CD4-positive, alpha-beta T cell treated with Interferon alpha-2 for 1 hour (primary cell): ENCODE data around the gene MVD.
A peak's percentile ranks its signal among the peaks of the same experiment; 100 is the strongest.

Source experiments
- DNase-seq, 2 donors: peaks; one replicate each; pipeline ENCODE4 v3.0.0-alpha.2; 2020 to 2022

MVD gene

DNA sequence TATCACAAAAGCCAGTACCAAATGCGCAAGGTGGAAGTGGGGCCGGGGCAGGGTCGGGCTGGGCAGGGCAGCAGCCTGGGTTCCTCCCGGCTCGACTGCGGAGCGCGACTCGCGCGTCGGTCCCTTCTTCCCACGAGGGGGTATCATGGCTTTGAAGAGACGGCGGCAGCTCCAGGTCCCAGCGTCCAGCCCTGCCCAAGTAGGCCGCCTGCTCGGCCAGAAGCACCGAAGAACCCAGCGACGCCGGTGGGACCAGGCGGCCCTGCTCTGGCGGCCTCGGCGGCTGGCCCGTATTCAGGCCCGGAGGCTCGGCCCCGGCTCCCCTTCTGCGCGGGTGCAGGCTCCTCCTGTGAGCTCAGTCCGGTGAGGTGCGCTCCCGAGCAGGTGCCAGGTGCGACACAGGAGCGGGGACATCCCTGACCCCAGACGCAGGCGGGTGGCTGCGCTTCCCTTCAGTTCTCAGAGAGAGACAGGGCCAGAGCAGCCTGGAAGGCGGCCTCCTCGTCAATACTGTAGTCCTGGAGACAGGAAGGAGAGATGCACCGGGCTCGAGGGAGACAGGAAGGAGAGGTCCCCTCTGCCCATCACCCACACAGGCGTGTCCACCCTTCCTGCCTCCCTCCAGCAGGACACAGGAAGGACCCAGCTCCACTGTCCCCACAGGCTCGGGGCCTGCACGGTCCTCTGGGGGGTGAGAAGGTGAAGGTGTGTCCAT, 34.4 kb upstream of the MVD start:
- no peak for DNase-seq

DNA sequence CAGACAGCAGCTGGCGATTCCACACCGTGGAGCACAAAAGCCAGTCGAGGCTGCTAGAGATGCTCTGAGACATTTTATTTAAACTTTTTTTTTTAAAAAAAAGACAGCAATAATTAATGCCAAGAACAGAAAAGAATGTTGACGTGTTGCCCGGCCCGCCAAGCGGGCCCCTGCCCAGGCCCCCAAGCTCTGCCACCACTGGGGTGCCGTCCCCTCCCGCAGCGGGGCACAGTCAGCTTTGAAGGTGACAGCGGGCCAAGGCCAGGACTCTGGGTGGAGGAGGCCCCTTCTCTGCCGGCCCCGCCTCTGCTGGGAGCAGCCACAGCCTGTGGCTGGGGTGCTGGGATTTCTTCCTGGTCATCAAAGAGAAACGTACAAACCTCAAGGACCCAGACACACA, 33.5 kb upstream of the MVD start:
- no peak for DNase-seq

DNA sequence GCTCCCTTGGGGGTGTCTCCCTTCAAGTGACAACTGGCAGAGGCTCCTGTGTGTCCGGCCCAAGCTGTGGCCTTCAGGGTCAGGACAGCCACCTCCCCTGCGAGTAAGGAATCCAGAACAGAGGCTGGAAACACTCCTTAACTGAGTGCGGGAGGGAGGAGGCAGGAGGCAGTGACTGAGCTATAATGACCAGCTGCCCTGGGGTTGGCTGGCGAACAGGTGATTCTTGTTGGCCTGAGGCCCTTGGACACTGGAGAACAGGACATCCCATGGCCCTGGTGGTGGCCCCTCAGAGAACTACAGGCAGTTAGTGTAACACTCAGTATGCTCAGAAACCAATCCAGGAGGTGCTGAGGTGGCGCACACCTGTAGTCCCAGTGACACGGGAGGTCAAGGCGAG, 32.9 kb upstream of the MVD start:
- no peak for DNase-seq

DNA sequence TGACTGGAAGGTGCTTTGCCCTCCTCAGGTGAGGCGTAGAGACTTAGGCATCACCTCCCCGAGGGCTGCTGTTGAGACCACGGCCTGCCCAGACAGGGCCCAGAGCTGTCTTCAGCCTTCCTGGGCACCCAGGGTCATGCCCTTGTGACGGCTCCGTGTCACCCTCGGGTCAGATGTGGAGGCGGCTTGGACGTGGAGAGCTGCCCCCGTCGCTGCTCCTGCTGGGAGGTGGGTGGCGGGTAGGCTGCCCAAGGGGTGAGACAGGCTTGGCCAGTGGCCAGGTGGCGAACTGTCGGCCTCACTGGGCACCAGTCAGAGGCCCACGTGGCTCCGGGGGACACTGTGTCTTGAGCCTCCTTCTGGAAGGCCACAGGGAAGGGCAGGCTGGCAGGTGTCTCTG, 32.3 kb upstream of the MVD start:
- DNase-seq = no peak

DNA sequence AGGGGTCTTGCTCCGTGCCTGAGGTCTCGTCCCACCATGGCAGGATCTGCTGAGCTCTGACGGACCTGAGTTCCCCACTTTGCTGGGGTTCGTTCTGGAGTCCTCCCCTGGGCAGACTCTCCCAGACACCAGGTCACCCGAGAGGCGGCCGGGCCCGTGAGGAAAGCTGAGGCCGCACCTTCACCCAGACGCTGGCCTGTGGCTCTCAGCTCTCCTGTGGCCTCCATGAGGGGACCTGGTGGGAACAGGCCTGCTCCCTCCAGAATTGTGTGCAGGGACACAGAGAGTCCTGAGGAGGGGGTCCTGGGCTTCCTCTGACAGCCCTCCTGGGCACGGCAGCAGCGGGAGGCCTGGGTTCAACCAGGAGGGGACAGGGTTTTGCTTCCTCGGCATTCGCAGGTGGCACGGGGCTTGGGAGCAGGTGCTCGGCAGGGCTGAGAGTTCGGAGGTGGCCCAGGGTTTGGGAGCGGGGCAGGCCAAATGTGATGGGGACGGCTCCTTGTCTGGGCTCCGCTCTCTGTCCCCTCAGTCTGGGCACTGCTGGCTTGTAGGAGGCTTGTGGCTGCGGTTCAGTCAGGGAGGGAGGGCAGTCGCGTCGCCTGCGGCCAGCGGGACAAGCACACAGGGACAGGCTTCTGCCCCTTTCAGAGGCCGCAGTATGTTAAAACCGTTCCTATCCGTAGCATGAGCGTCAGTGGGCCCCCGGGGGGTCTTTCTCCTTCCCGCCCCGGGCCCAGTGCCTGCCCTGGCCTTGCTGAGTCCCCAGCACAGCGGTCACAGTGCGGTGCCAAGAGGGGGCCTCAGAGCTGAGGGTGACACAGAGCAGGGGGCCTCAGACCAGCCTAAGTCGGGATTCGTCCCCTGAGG, 31.6 kb upstream of the MVD start:
- no peak for DNase-seq

DNA sequence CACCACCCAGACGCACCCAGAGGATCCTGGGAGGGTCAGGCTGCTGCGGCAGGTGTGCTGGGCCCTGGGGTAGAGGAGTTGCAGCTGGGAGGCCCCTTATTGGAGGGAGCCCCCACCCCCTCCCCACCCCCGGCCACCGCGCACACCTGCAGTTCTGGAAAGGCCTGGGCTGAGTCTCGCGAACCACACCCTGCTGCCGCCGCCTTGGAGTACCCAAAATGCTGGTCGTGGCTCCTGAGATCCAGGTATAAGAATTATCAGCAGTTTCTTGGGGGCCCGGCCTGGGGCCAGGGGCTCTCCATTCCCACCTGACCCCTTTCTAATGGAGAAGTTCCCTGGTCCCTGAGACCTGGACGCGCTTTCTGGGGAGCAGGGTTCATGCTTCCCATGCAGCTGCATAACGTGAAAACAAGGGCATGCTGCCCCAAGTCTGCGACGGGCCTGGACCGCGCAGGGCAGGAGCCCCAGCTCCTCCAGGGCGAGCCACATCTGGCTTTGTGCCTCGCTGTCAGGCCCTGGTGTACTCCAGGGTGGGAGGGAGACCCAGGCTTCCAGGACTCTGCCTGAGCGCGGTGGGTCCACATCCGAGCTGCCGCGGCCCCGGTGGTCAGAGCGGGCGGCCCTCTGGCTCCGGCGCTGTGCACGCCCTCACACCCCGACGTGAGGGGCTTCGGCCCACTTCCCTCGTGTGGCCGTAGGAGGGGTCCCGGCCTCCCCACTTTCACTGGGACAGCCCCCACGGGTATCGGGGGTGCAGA, 30.7 kb upstream of the MVD start:
- DNase-seq = no peak

DNA sequence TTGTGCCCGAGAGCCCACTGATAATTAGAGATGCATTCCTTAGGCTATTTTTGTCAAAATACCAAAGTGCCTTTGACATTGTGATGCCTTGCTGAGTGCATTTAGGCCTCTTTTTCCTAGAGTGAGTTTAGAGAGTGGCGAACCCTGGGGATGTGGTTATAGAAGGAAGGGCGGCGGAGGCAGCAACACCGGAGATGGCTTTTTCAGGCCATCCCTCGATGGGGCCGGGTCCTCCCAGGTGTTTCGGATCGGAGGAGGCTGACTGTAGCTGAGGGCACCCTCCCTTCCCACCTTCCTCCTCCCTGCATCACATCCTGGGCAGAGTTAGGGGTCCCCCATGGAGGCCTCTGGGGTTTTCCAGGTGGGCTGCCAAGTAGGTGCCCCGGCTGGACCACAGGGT, 30.0 kb upstream of the MVD start:
- no peak for DNase-seq

DNA sequence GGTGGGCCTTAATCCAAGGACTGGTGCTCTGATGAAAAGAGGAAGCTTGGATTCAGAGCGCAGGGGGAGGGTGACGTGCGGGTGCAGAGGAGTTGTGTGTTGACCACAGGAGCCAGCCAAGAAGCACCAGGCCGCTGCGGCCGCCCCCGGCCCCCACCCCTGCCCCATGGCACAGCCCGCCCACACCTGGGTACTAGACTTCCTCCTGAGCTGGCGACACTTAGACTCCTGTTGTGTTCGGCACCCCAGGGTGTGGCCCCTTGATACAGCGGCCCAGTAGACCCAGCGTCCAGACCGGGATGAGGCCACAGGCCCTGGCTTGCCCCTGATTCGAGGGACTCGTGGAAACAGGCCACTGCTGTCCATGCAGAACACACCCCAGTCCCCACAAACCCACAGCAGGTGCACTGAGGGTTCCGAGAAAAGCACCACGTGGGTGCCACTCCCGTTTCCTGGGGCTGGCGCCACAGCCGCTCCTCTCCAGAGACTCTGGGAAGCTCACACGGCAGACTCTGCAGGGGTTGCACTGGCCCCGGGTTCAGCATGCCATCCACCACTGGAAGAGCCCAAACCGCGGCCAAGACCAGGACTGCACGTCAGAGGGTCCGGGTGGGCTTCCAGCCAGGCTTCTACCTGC, 29.2 kb upstream of the MVD start:
- DNase-seq = peak; percentile 56 to 59

DNA sequence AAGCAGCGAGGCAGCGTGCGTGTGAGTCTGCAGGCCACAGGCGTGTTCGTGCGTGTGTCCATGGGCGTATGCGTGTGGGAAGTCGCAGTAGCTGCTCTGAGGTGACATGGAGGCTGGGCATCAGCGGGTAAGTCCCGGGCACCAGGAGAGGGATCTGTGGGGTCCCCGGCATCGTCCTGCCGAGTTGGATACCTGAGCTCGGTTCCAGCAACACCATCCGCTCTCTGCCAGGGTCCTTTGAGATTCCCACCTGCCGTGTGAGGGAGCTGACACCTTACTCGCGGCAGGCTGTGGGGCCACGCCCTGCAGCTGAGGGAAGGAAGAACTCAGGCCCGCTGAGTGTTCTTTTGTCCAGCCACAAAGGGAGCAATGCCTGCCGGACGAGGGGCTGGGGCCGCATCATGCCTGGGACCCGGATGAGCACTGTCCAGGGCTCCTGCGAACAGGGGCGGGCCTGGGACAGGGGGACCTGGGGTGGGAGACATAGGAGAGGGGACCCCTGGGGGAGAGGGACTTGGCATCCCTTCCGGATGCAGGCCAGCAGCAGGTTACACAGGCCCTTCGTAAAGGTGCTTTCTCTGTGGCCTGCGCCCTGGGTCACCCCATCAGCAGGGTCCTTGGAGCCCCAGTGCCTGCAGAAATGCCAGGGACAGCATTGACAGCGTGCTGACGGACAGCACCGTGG, 28.4 kb upstream of the MVD start:
- no peak for DNase-seq

DNA sequence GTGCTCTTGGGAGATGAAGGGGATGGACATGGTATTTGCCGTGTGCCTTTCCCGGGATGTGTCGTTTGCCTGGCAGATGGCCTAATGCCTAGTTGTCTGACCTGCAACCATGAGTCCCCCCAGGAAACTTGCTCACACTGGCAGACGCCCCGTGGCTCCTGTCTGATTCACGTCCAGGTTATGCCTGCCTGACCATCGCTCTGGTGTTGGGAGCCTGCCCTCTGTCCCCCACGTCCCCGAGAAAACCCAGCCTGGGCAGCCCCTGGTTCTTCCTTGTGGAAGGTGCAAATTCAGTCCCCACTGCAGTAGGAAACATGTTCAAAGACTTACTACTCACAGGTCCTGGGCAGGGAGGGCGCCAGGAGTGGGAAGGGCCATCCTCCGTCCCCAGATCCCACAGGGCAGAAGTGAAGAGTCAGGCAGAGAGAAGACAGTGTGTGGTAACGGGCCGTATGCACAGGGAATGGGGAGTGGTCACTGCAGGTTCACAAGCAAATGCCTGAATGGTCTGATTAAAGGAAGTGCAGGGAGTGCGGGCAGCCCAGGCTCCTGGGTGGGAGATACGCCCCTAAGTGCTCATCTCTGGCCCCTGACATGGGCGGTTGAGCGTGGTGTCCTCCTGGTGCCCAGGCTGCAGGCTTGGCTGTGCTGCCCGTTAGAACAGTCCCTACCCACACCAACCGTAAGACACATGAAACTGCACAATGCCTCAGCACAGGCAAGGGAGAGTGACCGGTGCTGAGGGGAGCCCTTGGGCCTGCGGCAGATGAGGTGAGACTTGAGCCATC, 27.6 kb upstream of the MVD start:
- DNase-seq = no peak

DNA sequence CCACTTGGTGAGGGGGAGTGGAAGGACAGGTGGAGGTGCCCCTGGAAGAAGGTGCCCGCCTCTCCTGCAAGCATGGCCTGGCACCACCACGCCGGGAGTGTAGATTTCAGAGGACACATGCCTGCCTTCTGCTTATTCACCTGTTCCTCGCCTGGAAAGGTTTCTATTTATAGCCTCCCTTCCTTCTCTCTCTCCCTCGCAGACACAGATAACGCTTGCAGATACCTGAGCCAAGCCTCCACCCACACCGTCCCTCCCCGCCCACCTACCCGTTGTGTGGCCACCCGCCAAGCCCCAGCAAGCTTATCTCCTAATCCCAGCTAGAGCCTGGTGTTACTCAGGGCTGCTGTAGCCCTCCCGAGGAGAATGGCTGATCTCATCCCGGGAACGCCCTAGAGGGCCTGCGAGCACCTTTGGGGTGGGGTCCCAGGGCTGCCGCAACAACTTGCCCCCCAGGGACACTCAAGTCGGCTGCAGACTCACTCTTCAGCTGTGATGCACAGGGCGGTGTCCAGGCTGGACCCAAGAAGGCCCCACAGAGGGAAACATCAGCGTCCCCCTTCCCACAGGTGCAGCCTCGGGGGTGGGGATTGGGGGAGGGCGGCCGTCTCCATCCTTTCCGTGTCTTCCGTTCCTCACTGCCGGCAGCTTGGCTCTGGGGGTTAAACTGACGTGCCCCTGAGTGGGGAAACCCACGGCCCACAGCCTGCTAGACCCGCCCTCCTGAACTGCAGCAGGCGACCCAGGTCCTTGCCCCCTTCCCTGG, 25.3 kb upstream of the MVD start:
- no peak for DNase-seq

DNA sequence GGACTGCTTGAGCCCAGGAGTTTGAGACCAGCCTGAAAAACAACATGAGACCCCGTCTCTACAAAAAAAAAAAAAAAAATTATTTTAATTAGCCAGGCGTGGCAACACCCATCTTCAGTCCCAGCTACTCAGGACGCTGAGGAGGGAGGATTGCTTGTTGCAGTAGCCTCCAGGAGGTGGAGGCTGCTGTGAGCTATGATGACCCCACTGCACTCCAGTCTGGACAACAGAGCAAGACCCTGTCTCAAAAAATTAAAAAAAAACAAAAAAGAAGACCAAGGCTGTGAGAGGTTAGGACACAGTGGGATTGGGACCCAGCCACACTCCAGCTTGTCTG, 24.8 kb upstream of the MVD start:
- DNase-seq = no peak

DNA sequence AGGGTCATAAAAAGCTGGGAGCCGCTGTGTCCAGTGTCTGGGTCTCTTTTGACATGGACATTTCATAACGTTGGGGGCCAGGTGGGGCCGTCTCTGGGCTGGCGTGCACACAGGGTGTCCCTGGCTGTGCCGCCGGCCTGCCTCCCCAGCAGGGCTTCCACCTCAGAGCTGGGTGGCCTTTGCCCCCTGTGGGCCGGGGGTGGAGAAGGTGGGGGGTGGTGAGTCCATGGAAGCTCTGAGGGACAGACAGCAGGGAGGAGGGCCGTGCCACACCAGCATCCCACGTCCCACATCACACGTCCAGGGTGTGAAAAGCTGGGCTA, 24.3 kb upstream of the MVD start:
- DNase-seq = no peak

DNA sequence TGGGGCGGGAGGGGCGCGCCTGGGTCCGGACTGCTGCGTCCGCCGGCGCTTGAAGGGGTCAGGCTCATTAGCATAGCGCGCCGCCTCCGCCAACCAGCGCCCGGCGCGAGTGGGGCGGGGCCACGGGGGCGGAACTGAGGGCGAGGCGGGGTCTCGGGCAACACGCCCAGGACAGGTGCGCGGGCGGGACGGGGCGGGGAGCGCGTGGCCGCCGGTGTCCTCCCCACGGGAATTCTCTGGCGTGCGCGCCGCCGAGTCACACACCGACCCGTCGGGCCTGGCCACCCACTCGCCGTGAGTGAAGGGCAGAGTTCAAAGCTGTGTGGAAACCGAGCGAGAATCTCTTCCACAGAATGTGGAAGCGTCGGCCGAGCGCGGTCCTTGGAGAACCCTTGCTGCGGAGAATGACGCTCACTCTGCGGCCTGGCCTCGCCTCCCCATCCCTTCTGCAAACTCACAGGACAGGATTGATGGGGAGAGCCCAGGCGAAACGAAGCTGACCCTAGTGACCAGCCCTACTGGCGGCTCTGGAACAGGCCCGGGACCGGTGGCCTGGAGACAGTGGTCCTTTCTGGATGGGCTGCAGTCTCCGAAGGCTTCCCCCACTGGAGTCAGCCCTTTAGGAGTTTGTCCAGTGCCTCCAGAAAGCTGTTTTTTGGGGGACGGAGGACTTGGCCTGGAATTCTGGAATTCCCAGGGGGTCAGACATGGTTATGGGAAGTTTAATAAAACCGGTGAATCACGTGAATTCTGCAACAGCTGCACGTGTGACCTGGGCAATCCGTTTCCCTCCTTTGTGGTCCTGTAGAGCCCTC, 23.8 kb upstream of the MVD start, which contains the start of gene SNAI3:
Gene SNAI3 (minus strand): TSS at position 69 of the 815 bp plus-strand sequence. CDS start 101 bp downstream, outside the sequence.
- peak; percentile 81 to 88 for DNase-seq

DNA sequence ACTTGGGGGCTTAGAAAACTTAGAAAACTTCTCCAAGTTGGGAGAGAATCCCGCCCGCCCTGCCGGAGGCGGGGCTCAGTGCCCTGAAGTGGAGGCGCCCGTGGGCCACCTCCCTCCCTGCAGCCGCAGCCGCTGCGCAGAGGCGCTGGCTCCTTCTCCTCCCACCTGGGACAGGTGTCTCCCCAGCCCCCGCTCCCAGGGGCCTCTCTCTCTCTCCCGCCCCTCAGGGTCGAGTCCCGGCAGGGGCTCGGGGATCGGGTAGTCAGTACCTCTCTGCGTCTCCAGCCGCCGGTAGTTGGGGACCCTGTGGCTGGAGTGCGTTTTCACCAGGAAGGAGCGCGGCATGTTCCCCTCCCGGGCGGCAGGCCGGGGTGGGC, 23.2 kb upstream of the MVD start:
- DNase-seq = no peak

DNA sequence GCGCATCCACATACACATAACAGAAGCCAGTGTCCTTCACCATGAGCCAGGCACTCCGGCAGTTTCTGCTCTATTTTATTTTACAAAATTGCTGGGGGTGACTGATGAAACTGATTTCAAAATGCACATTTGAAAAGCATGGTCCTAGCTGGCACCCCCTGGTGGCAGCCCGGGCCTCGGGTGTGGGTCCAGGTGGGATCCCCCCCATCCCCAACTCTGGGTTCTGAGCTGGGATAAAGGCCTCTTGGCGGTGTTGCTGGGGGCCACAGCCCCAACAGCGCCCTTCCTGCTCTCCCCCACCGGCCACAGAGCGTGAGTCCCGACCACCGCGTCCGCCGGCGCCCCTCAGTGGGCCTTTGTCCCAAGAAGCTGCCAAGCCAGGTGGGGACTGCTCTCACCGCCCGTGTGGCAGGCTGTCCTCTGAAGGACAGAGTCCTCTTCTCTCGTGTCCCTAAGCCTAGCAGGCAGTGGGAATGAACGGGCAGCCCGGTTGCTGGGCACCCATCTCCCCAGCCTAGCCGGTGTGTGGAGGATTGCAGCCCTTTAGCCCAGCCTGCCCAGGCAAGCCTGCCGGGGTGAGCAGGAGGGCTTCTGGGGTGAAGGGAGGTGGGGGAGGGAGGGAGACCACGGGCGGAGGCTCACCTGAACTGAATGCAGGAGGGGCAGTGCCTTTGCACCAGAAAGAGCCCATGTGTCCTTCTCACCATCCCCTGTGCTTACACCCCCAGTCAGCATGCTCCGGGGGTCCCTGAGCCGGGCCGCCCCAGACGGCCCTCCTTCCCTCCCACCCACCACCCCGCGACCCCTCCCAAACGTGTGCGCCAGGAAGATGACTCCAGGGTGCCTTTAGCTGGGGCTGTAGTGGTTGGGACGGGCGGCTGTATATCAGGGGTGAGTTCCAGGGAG, 22.5 kb upstream of the MVD start:
- DNase-seq = peak; percentile 52 to 62

DNA sequence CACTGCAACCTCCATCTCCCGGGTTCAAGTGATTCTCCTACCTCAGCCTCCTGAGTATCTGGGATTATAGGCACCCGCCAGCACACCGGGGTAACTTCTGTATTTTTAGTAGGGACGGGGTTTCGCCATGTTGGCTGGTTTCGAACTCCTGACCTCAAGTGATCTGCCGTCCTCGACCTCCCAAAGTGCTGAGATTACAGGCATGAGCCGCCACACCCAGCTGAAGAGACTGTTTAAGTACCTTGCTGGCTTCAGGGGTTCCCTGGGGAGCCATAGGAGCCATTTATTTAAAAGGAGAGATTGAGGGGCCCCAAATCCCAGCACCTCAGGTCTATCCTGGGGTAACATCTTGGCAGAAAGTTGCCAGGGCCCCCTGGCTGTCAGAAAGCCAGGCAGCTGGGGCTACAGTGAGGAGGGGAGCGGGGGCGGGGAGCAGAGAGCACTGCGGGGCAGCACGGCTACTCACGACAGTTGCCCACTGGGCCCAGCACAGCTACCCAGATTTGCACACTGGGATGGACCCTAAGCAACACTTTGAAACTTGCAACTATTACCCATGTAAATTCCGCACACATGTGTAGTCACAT, 21.8 kb upstream of the MVD start:
- DNase-seq = no peak

DNA sequence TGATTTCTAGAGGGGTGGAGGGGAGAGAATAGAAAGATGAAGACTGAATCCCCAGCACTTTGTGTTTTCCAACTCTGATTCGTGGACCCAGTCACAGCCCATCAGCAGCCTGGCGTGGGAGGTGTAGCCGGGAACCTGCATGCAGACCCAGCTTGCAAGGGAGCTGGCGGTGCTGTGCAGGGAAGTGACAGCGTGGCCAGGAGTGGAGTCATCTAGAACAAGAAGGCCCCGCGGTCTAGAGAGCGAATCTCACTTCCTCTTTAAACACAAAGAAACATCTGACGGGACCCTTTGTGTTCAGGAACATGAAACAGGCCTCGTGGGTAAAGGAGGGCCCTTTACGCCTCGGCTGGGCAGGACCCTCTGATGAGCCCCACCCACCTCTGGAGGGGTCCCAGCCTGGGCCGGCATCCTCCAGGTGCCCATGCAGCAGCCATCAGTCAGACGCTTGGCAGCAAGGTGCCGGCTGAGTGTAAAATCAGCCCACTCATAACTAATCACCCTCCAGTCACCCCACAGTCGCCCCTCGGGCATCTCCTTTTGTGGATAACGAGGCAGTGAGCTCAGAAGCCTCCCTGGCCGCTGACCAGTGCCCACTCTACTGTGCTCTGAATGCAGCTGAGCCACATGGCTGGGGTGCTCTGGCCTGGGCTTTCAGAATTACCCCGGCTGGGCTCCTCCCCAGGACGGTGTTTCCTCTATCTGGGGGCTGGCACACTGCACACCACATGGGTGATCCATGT, 19.0 kb upstream of the MVD start:
- peak; percentile 55 to 77 for DNase-seq
